ENCODE data around the gene CCDC127.

Gene CCDC127

GRCh38 chr5:204966-205670 is 12.8 kb downstream of the CCDC127 start:
- H3K4me3 ChIP-seq (ENCODE audit: low read depth, low read length) = no peak overlapping the region
- TF ChIP-seq, protein P1, sequence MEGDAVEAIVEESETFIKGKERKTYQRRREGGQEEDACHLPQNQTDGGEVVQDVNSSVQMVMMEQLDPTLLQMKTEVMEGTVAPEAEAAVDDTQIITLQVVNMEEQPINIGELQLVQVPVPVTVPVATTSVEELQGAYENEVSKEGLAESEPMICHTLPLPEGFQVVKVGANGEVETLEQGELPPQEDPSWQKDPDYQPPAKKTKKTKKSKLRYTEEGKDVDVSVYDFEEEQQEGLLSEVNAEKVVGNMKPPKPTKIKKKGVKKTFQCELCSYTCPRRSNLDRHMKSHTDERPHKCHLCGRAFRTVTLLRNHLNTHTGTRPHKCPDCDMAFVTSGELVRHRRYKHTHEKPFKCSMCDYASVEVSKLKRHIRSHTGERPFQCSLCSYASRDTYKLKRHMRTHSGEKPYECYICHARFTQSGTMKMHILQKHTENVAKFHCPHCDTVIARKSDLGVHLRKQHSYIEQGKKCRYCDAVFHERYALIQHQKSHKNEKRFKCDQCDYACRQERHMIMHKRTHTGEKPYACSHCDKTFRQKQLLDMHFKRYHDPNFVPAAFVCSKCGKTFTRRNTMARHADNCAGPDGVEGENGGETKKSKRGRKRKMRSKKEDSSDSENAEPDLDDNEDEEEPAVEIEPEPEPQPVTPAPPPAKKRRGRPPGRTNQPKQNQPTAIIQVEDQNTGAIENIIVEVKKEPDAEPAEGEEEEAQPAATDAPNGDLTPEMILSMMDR (IDR thresholded peaks at IDR 0.05; ENCODE audit: low read depth, low read length) = no peak

DNA sequence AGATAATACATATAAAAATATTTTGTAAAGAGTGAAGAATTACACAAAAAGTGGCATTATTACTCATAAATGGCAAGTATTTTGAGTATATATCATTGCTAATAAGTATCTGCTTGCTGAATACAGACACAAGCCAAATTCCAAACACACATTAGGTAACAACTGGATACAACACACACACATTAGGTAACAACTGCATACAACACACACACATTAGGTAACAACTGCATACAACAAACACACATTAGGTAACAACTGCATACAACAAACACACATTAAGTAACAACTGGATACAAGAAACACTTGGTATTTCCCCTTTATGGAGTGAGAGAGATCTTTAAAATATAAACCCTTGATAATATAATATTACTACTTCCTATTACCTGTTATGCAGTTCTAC is 13.5 kb downstream of the CCDC127 start:
- TF ChIP-seq, protein P1 (IDR thresholded peaks at IDR 0.05; ENCODE audit: low read depth, low read length) = no peak
- no peak overlapping the region for H3K4me3 ChIP-seq (ENCODE audit: low read depth, low read length)

GRCh38 chr5:204001-204400 is 14.0 kb downstream of the CCDC127 start:
- H3K4me3 ChIP-seq (ENCODE audit: low read depth, low read length) = no peak overlapping the region
- TF ChIP-seq, protein P1 (IDR thresholded peaks at IDR 0.05; ENCODE audit: low read depth, low read length) = no peak

- H3K4me3 ChIP-seq (ENCODE audit: low read depth, low read length) = no peak overlapping the region
- TF ChIP-seq, protein P1 (IDR thresholded peaks at IDR 0.05; ENCODE audit: low read depth, low read length) = no peak
Measured at GRCh38 chr5:203246-203930, 14.6 kb downstream of the CCDC127 start.

- H3K4me3 ChIP-seq (ENCODE audit: low read depth, low read length) = no peak overlapping the region
- TF ChIP-seq, protein P1 (IDR thresholded peaks at IDR 0.05; ENCODE audit: low read depth, low read length) = no peak
Measured at GRCh38 chr5:201672-202071, 16.3 kb downstream of the CCDC127 start.

- TF ChIP-seq, protein P1 (IDR thresholded peaks at IDR 0.05; ENCODE audit: low read depth, low read length) = no peak
- H3K4me3 ChIP-seq (ENCODE audit: low read depth, low read length) = no peak overlapping the region
Measured at GRCh38 chr5:200985-201384, 17.0 kb downstream of the CCDC127 start.

- TF ChIP-seq, protein P1 (IDR thresholded peaks at IDR 0.05; ENCODE audit: low read depth, low read length) = no peak
Measured at GRCh38 chr5:199950-200645, 17.9 kb downstream of the CCDC127 start.

More at GRCh38 chr5:199950-200645, 17.9 kb downstream of the CCDC127 start:
- no peak overlapping the region for H3K4me3 ChIP-seq (ENCODE audit: low read depth, low read length)
